IMR-90 (cell line): ENCODE results near the gene PLXNA3. TPM values are rescaled to one million over a fixed set of nuclear protein-coding genes. Genes with fewer than 3 reads are reported as not detected.

Experiments
- ATAC-seq: fragments of 200-7000 bp; cut with Tn5 transposase; 2 replicates; pipeline ENCODE4 v1.9.1; 2020; ENCODE audit warnings: low read depth, mild to moderate bottlenecking, moderate library complexity
- BruUV-seq: library from RNA; stranded (reverse); fragments of 400-500 nt; replicated peaks from 2 replicates; lab custom pipeline; 2021; lab: Mats Ljungman, UMichigan
- CTCF ChIA-PET: fragments of 300-600 bp; formaldehyde crosslinking; extraction: SDS; loops from one replicate; lab custom pipeline; 2021; ENCODE audit warnings: antibody characterized with exemption; lab: Yijun Ruan, JAX
- POLR2A ChIA-PET: fragments of 300-600 bp; sonication (Branson Sonifier 250); formaldehyde crosslinking; loops from one replicate; lab custom pipeline; 2022; ENCODE audit warnings: antibody characterized with exemption; ENCODE audit not compliant: unreplicated experiment; lab: Charles Lee
- DNase-seq: peaks from one replicate; pipeline ENCODE4 v3.0.0; 2013
- H2AFZ ChIP-seq: replicated peaks from 2 replicates; pipeline ENCODE3; 2013; ENCODE audit warnings: low read length, mild to moderate bottlenecking; ENCODE audit not compliant: poor library complexity
- H2AK5ac ChIP-seq: 2 replicates; pipeline ENCODE4 v1.6.1; 2013; ENCODE audit warnings: low read depth, low read length, inconsistent platforms
- H2AK9ac ChIP-seq: replicated peaks from 2 replicates; pipeline ENCODE3; 2013; ENCODE audit warnings: mild to moderate bottlenecking, low read depth, low read length, moderate library complexity; ENCODE audit not compliant: poor library complexity
- H2BK120ac ChIP-seq: 2 replicates; pipeline ENCODE4 v1.6.1; 2013; ENCODE audit warnings: low read depth, low read length, inconsistent platforms
- H2BK15ac ChIP-seq: 3 replicates; pipeline ENCODE4 v1.6.1; 2013; ENCODE audit warnings: low read depth, low read length, inconsistent platforms
- H2BK20ac ChIP-seq: 2 replicates; pipeline ENCODE4 v1.6.1; 2013; ENCODE audit warnings: low read depth, mild to moderate bottlenecking, inconsistent platforms, low read length, moderate library complexity
- H2BK5ac ChIP-seq: 2 replicates; pipeline ENCODE4 v1.6.1; 2013; ENCODE audit warnings: mild to moderate bottlenecking, low read depth, low read length, inconsistent platforms; ENCODE audit not compliant: poor library complexity, severe bottlenecking
- H3K14ac ChIP-seq: replicated peaks from 2 replicates; pipeline ENCODE4 v1.6.1; 2013; ENCODE audit warnings: low read depth, low read length, inconsistent platforms
- H3K18ac ChIP-seq: 2 replicates; pipeline ENCODE4 v1.6.1; 2013; ENCODE audit warnings: low read depth, low read length, control low read depth
- H3K23ac ChIP-seq: 2 replicates; pipeline ENCODE4 v1.6.1; 2013; ENCODE audit warnings: low read depth, low read length, inconsistent platforms
- H3K27ac ChIP-seq: 2 replicates; pipeline ENCODE4 v1.5.1; 2013; ENCODE audit warnings: mild to moderate bottlenecking, control low read depth, low read length; ENCODE audit not compliant: insufficient read depth
- H3K27me3 ChIP-seq: 2 replicates; pipeline ENCODE4 v1.6.1; 2013; ENCODE audit warnings: low read length; ENCODE audit not compliant: control insufficient read depth, insufficient read depth
- H3K36me3 ChIP-seq: 2 replicates; pipeline ENCODE4 v1.6.1; 2013; ENCODE audit warnings: low read length, mixed read lengths; ENCODE audit not compliant: control insufficient read depth, insufficient read depth
- H3K4ac ChIP-seq: 2 replicates; pipeline ENCODE4 v1.6.1; 2013; ENCODE audit warnings: low read depth, low read length, inconsistent platforms
- H3K4me1 ChIP-seq: 2 replicates; pipeline ENCODE4 v1.6.1; 2013; ENCODE audit warnings: low read length, mixed read lengths; ENCODE audit not compliant: control insufficient read depth, insufficient read depth
- H3K4me2 ChIP-seq: 2 replicates; pipeline ENCODE4 v1.6.1; 2013; ENCODE audit warnings: low read depth, mild to moderate bottlenecking, control low read depth, low read length, moderate library complexity
- H3K4me3 ChIP-seq: 2 replicates; pipeline ENCODE4 v1.5.1; 2013; ENCODE audit warnings: low read depth, mild to moderate bottlenecking, control low read depth, low read length, moderate library complexity; ENCODE audit not compliant: insufficient read depth
- H3K56ac ChIP-seq: 2 replicates; pipeline ENCODE4 v1.6.1; 2013; ENCODE audit warnings: low read length, inconsistent platforms; ENCODE audit not compliant: insufficient read depth; ENCODE audit errors: extremely low read depth
- H3K79me1 ChIP-seq, 2 experiments: 2 replicates each; pipeline ENCODE4 v1.6.1; 2013; ENCODE audit warnings: low read length in 2 of 2, inconsistent platforms in 1 of 2, low read depth in 1 of 2
- H3K9ac ChIP-seq: 2 replicates; pipeline ENCODE4 v1.6.1; 2013; ENCODE audit warnings: low read depth, low read length, control low read depth
- H3K9me1 ChIP-seq: 2 replicates; pipeline ENCODE4 v1.6.1; 2013; ENCODE audit warnings: low read length, inconsistent platforms; ENCODE audit not compliant: insufficient read depth
- H3K9me3 ChIP-seq: 2 replicates; pipeline ENCODE4 v1.6.1; 2013; ENCODE audit warnings: low read length; ENCODE audit not compliant: control insufficient read depth, insufficient read depth
- H4K20me1 ChIP-seq: 2 replicates; pipeline ENCODE4 v1.6.1; 2013; ENCODE audit warnings: low read length, inconsistent platforms; ENCODE audit not compliant: insufficient read depth
- H4K5ac ChIP-seq: 2 replicates; pipeline ENCODE4 v1.6.1; 2013; ENCODE audit warnings: mild to moderate bottlenecking, low read depth, low read length, control low read depth
- H4K8ac ChIP-seq, 2 experiments: 2 replicates each; pipeline ENCODE4 v1.6.1; 2013; ENCODE audit warnings: low read depth in 2 of 2, low read length in 2 of 2, control low read depth in 1 of 2, inconsistent platforms in 1 of 2
- H4K91ac ChIP-seq: 2 replicates; pipeline ENCODE4 v1.6.1; 2013; ENCODE audit warnings: low read depth, low read length, inconsistent platforms; ENCODE audit not compliant: insufficient read depth
- NFE2L2 ChIP-seq: fragments of 150-350 bp; IDR thresholded peaks from 2 replicates; pipeline ENCODE4 v1.6.1; 2016; ENCODE audit warnings: low read depth, mild to moderate bottlenecking, low read length
- WGBS, 2 experiments: methylation state at CpG; one replicate each; pipeline versions ENCODE4 v1.1.5 to v1.1.7; 2013; ENCODE audit warnings: missing lambda C conversion rate in 2 of 2; ENCODE audit not compliant: insufficient read length in 1 of 2; ENCODE audit errors: extremely low coverage in 2 of 2; 5-methylcytosine and 5-hydroxymethylcytosine counted together
- dilution Hi-C: fragments of 300-500 bp; cut with HindIII; formaldehyde crosslinking; loops from one replicate; pipeline ENCODE4 v1.14.3; 2018; ENCODE audit warnings: low sequenced_read_pairs; ENCODE audit not compliant: unreplicated experiment
- in situ Hi-C: fragments of 300-500 bp; cut with MboI; formaldehyde crosslinking; loops from 3 replicates; pipeline ENCODE4 v1.14.3; 2019; ENCODE audit warnings: low sequenced_read_pairs, inconsistent platforms, mixed read lengths
- intact Hi-C: fragments of 100-400 bp; cut with micrococcal nuclease; formaldehyde crosslinking; loops from 2 replicates; pipeline ENCODE4 v1.10.0; 2022
- polyA plus RNA-seq, 3 experiments: library from polyadenylated mRNA; depleted of rRNA; stranded (reverse); fragments of >200 nt; gene quantifications; 2 replicates each; pipeline ENCODE4 v1.2.3, GENCODE V29; 2012; ENCODE audit warnings: low replicate concordance in 1 of 3
- total RNA-seq: library from RNA; depleted of rRNA; stranded (reverse); fragments of >200 nt; gene quantifications from 2 replicates; pipeline ENCODE4 v1.2.3, GENCODE V29; 2012
- TF ChIP-seq, protein P1 (sequence below): fragments of 150-350 bp; IDR thresholded peaks from 2 replicates; pipeline ENCODE4 v1.6.1; 2017; ENCODE audit warnings: mild to moderate bottlenecking, antibody characterized with exemption, low read length, low read depth

PLXNA3 gene
- total and polyA plus RNA-seq, 2 of the 4 experiments (the other 2 are of a cell fraction) = 4.3 to 111 TPM

GRCh38 chrX:154513716-154514115 is 55.6 kb downstream of the PLXNA3 start:
- in situ Hi-C loops = no loop called here
- H3K9me3 ChIP-seq = peaks cover 3% of the 10 kb centered on the region; the same call in 1 of the 2 replicates

More at GRCh38 chrX:154513716-154514115, 55.6 kb downstream of the PLXNA3 start:
- H3K14ac ChIP-seq = no peak overlapping the region
- no peaks in the 10 kb centered on the region for H3K27me3 ChIP-seq
- POLR2A ChIA-PET = no interaction called here
- H3K36me3 ChIP-seq = peaks cover 2% of the 10 kb centered on the region; the same call in 1 of the 2 replicates
- WGBS, 2 experiments = 50% methylated on average over 1 of the region's 2 CpGs; no CpG with 5 or more reads in 1 of the 2 experiments
- no peak overlapping the region for H2BK120ac ChIP-seq
- no peak overlapping the region for H3K56ac ChIP-seq
- no peak overlapping the region for H2BK15ac ChIP-seq
- no peak overlapping the region for H3K27ac ChIP-seq
- H2AK5ac ChIP-seq = no peak overlapping the region; the same call in 1 of the 2 replicates
- H3K18ac ChIP-seq = no peak overlapping the region
- no peak overlapping the region for H4K8ac ChIP-seq
- dilution Hi-C loops (no loop called here), intact Hi-C loops (no loop called here)
- H3K4me2 ChIP-seq = no peak overlapping the region
- H3K9ac ChIP-seq = no peak overlapping the region
- TF ChIP-seq, protein P1, sequence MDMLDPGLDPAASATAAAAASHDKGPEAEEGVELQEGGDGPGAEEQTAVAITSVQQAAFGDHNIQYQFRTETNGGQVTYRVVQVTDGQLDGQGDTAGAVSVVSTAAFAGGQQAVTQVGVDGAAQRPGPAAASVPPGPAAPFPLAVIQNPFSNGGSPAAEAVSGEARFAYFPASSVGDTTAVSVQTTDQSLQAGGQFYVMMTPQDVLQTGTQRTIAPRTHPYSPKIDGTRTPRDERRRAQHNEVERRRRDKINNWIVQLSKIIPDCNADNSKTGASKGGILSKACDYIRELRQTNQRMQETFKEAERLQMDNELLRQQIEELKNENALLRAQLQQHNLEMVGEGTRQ = no peak
- TF ChIP-seq NFE2L2 = no peak
- H2BK5ac ChIP-seq = no peak overlapping the region
- H3K4ac ChIP-seq = no peak overlapping the region
- no peak overlapping the region for H3K4me3 ChIP-seq
- H2BK20ac ChIP-seq = no peak overlapping the region
- no TSS peak for BruUV-seq
- peaks cover 8 to 12% of the 10 kb centered on the region in 2 experiments; a peak in 2 of 4 replicates for H3K79me1 ChIP-seq
- no peak overlapping the region for H2AFZ ChIP-seq
- H3K9me1 ChIP-seq = peaks cover 3% of the 10 kb centered on the region
- H4K20me1 ChIP-seq = no peaks in the 10 kb centered on the region
- H4K91ac ChIP-seq = no peak overlapping the region
- ATAC-seq (no peak), DNase-seq (no peak)
- H3K23ac ChIP-seq = no peak overlapping the region
- CTCF ChIA-PET = no interaction called here
- H3K4me1 ChIP-seq = peaks cover 8% of the 10 kb centered on the region; the same call in 1 of the 2 replicates
- H2AK9ac ChIP-seq = no peak overlapping the region
- H4K5ac ChIP-seq = no peak overlapping the region
